HG02981 (cell line): ENCODE measurements around the gene KIF26B.

Experiments
- ATAC-seq: cut with Tn5 transposase; IDR thresholded peaks from one replicate; pipeline ENCODE4 v1.9.1; 2021; ENCODE audit warnings: mild to moderate bottlenecking, moderate library complexity; ENCODE audit not compliant: unreplicated experiment

KIF26B gene

GRCh38 chr1:245484176-245484575 lies 329.4 kb downstream of the KIF26B start:
- ATAC-seq = no peak

- ATAC-seq = no peak
Measured at GRCh38 chr1:245485996-245486395, 331.2 kb downstream of the KIF26B start.

GRCh38 chr1:245486775-245487470 lies 332.1 kb downstream of the KIF26B start:
- no peak for ATAC-seq

- no peak for ATAC-seq
Measured at GRCh38 chr1:245488346-245489129, 333.8 kb downstream of the KIF26B start.

GRCh38 chr1:245489838-245490237 lies 335.1 kb downstream of the KIF26B start:
- ATAC-seq = no peak

- no peak for ATAC-seq
Measured at GRCh38 chr1:245493029-245493428, 338.2 kb downstream of the KIF26B start.

- no peak for ATAC-seq
Measured at GRCh38 chr1:245495681-245496080, 340.9 kb downstream of the KIF26B start.

- no peak for ATAC-seq
Measured at GRCh38 chr1:245500546-245500945, 345.8 kb downstream of the KIF26B start.

- ATAC-seq = no peak
Measured at GRCh38 chr1:245501633-245502032, 346.8 kb downstream of the KIF26B start.

GRCh38 chr1:245503548-245503947 lies 348.8 kb downstream of the KIF26B start:
- ATAC-seq = no peak

GRCh38 chr1:245510144-245510543 lies 355.4 kb downstream of the KIF26B start:
- ATAC-seq = no peak

GRCh38 chr1:245512181-245512888 lies 357.6 kb downstream of the KIF26B start:
- ATAC-seq = no peak

GRCh38 chr1:245512980-245513578 lies 358.3 kb downstream of the KIF26B start:
- no peak for ATAC-seq

- no peak for ATAC-seq
Measured at GRCh38 chr1:245516284-245516759, 361.5 kb downstream of the KIF26B start.

GRCh38 chr1:245520611-245521010 lies 365.8 kb downstream of the KIF26B start:
- ATAC-seq = no peak

GRCh38 chr1:245526141-245526540 lies 371.4 kb downstream of the KIF26B start:
- ATAC-seq = no peak

- ATAC-seq = no peak
Measured at GRCh38 chr1:245528258-245528635, 373.5 kb downstream of the KIF26B start.

GRCh38 chr1:245530937-245531336 lies 376.2 kb downstream of the KIF26B start:
- ATAC-seq = no peak

- no peak for ATAC-seq
Measured at GRCh38 chr1:245537992-245538391, 383.2 kb downstream of the KIF26B start.

- no peak for ATAC-seq
Measured at GRCh38 chr1:245538671-245539070, 383.9 kb downstream of the KIF26B start.

- no peak for ATAC-seq
Measured at GRCh38 chr1:245541369-245541768, 386.6 kb downstream of the KIF26B start.
